H1 (cell line): ENCODE results near the gene PDZD2. TPM values are rescaled to one million over a fixed set of nuclear protein-coding genes. Genes with fewer than 3 reads are reported as not detected.

Experiments
- BCL11A ChIP-seq, 2 experiments: IDR thresholded peaks; one replicate each; pipeline ENCODE4 v1.6.1; 2011; ENCODE audit warnings: low read depth in 2 of 2, low read length in 2 of 2, mild to moderate bottlenecking in 2 of 2
- POLR2AphosphoS5 ChIP-seq: IDR thresholded peaks from 2 replicates; pipeline ENCODE4 v1.6.1; 2011; ENCODE audit warnings: low read depth, low read length
- SAP30 ChIP-seq: fragments of 300-600 bp; sonication (generic); IDR thresholded peaks from 2 replicates; pipeline ENCODE4 v1.7.1; 2012; ENCODE audit warnings: low read length, moderate library complexity, mild to moderate bottlenecking, inconsistent platforms; ENCODE audit not compliant: insufficient read depth, insufficient replicate concordance
- SIRT6 ChIP-seq: IDR thresholded peaks from one replicate; pipeline ENCODE4 v1.7.1; 2012; ENCODE audit warnings: low read length, inconsistent platforms
- SIX5 ChIP-seq: IDR thresholded peaks from 2 replicates; pipeline ENCODE4 v1.6.1; 2011; ENCODE audit warnings: mild to moderate bottlenecking, low read depth, low read length
- SP1 ChIP-seq: IDR thresholded peaks from 2 replicates; pipeline ENCODE4 v1.6.1; 2011; ENCODE audit warnings: low read depth, low read length
- polyA plus RNA-seq, 7 experiments: library from polyadenylated mRNA; depleted of rRNA in 3 of 7; stranded (reverse) in 5 of 7; unstranded in 2 of 7; fragments of >200 nt in 5 of 7; fragments of 200-250 nt in 2 of 7; gene quantifications; 1 replicate in 5 of 7; 2 replicates in 1 of 7; 4 replicates in 1 of 7; pipeline versions ENCODE4 v1.2.1 to v1.2.3, GENCODE V29; 2011 to 2013; ENCODE audit warnings: missing spikeins in 2 of 7, mixed read lengths in 2 of 7
- total RNA-seq: library from RNA; stranded (reverse); fragmentation: NEBNext Ultra II Directional; extraction: Animal tissue kit (Norgen Biotek cat#: 25700); gene quantifications from 2 replicates; pipeline ENCODE4 v1.2.1, GENCODE V29; 2021

Gene PDZD2
- total and polyA plus RNA-seq, 2 of the 8 experiments (the other 6 are each of a cell fraction or from before 2014, with no cell fraction given) = 1.2 to 6.8 TPM

DNA sequence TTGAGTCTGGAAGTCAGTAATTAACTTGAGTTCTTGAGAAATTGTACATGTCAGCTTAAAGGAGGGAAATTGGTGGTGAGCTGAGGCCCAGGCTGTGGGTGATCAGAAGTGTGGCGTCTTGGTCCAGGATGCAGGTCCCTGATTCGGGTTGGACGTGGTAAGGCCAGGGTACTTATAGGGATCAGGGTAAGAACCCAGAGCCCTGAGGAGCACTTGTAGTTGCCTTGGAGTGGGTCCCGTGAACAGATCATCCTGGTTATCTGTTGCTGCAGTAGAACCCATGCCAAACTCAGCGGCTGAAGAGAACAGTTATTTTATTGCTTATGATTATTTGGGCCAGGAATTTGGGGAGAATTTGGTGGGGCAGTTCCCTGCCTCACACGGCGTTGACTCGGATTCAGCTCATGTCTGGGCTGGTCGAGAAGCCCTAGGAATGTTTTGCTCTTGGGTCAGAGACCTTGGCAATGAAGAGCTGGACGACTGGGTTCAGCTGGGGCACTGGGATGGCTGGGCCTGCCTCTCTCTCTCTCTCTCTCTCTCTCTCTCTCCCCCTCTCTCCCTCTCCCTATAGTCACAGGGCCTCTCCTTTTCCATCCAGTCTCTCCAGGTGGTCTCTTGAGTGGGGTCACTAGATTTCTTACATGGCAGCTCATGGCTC is 73.1 kb downstream of the PDZD2 start (continued):
- TF ChIP-seq SP1 = no peak
- no peak for TF ChIP-seq SAP30
- TF ChIP-seq SIRT6 = no peak
- TF ChIP-seq POLR2AphosphoS5 = no peak
- no peak for TF ChIP-seq BCL11A (IDR thresholded peaks at IDR 0.05; ENCODE audit: low read depth in 2 of 2, low read length in 2 of 2)
- no peak for TF ChIP-seq SIX5
